PC-9 (cell line): ENCODE measurements around the gene HIC1.

ENCODE experiments used
- EZH2 ChIP-seq: fragments of 200-600 bp; sonication (generic); IDR thresholded peaks from 2 replicates; pipeline ENCODE4 v1.8.0; 2017; ENCODE audit warnings: antibody characterized with exemption, low read depth
- TF ChIP-seq, protein P1 (sequence below): fragments of 200-600 bp; sonication (generic); conservative IDR thresholded peaks from 2 replicates; pipeline ENCODE4 v1.6.1; 2017; ENCODE audit warnings: mixed run types, antibody characterized with exemption, mild to moderate bottlenecking, moderate library complexity

DNA sequence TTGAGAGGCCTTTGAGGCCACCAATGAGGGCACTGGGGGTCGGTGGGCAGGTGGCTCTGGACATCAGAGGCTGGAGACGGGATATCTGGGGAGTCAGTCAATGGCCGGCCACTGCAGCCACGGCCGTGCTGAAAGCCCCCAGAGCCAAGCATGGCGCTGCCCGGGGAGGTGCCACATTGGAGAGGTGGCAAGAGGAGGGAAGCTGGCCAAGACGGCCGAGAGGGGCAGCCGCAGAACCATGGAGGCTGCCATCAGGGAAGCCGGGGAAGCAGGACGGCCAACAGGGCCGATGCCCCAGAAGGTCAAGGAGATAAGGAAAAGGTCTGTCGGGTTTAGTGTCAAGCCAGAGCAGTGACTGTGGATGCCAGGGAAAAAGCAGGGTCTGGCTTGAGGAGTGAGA lies 39.6 kb upstream of the HIC1 start:
- TF ChIP-seq, protein P1, sequence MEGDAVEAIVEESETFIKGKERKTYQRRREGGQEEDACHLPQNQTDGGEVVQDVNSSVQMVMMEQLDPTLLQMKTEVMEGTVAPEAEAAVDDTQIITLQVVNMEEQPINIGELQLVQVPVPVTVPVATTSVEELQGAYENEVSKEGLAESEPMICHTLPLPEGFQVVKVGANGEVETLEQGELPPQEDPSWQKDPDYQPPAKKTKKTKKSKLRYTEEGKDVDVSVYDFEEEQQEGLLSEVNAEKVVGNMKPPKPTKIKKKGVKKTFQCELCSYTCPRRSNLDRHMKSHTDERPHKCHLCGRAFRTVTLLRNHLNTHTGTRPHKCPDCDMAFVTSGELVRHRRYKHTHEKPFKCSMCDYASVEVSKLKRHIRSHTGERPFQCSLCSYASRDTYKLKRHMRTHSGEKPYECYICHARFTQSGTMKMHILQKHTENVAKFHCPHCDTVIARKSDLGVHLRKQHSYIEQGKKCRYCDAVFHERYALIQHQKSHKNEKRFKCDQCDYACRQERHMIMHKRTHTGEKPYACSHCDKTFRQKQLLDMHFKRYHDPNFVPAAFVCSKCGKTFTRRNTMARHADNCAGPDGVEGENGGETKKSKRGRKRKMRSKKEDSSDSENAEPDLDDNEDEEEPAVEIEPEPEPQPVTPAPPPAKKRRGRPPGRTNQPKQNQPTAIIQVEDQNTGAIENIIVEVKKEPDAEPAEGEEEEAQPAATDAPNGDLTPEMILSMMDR = no peak
- TF ChIP-seq EZH2 = no peak
